GM12878 (cell line): Measurements from ENCODE around the gene GASK1B. TPM values are rescaled to one million over a fixed set of nuclear protein-coding genes. Genes with fewer than 3 reads are reported as not detected.

ENCODE experiments used
- BCL3 ChIP-seq: IDR thresholded peaks from 2 replicates; pipeline ENCODE4 v1.6.1; 2011; ENCODE audit warnings: borderline replicate concordance, low read depth, mild to moderate bottlenecking, moderate library complexity, low read length; ENCODE audit not compliant: insufficient read depth, poor library complexity, severe bottlenecking
- BCLAF1 ChIP-seq: fragments of 450-650 bp; IDR thresholded peaks from 2 replicates; pipeline ENCODE4 v1.6.1; 2017; ENCODE audit warnings: antibody characterized with exemption, mild to moderate bottlenecking, moderate library complexity
- BHLHE40 ChIP-seq, 2 experiments: fragments of 450-650 bp in 1 of 2; IDR thresholded peaks; 2 replicates each; pipeline ENCODE4 v1.6.1; 2011 to 2017; ENCODE audit warnings: low read depth in 2 of 2, borderline replicate concordance in 1 of 2, improper control_type of control experiment in 1 of 2, low read length in 1 of 2, mild to moderate bottlenecking in 1 of 2
- NFXL1 ChIP-seq: fragments of 450-650 bp; IDR thresholded peaks from 2 replicates; pipeline ENCODE4 v1.6.1; 2017; ENCODE audit warnings: antibody characterized with exemption, mild to moderate bottlenecking, borderline replicate concordance
- NFYB ChIP-seq: IDR thresholded peaks from 2 replicates; pipeline ENCODE4 v1.6.1; 2011; ENCODE audit warnings: low read depth, mild to moderate bottlenecking, low read length, improper control_type of control experiment, moderate library complexity; ENCODE audit not compliant: insufficient read depth
- PAX5 ChIP-seq: IDR thresholded peaks from 2 replicates; pipeline ENCODE4 v1.6.1; 2011; ENCODE audit warnings: low read depth, low read length, borderline replicate concordance
- POU2F2 ChIP-seq: IDR thresholded peaks from 3 replicates; pipeline ENCODE4 v1.6.1; 2011; ENCODE audit warnings: low read depth, mild to moderate bottlenecking, low read length, borderline replicate concordance
- TCF7 ChIP-seq: IDR thresholded peaks from 2 replicates; pipeline ENCODE4 v1.6.1; 2014; ENCODE audit warnings: antibody characterized with exemption, borderline replicate concordance
- YY1 ChIP-seq: IDR thresholded peaks from 2 replicates; pipeline ENCODE4 v1.6.1; 2011; ENCODE audit warnings: low read depth, mild to moderate bottlenecking, low read length
- ZNF384 ChIP-seq: IDR thresholded peaks from 2 replicates; pipeline ENCODE4 v1.6.1; 2012; ENCODE audit warnings: low read depth, mild to moderate bottlenecking, low read length, improper control_type of control experiment, borderline replicate concordance
- polyA plus RNA-seq, 11 experiments: library from polyadenylated mRNA; depleted of rRNA in 4 of 11; unstranded in 6 of 11; stranded (reverse) in 5 of 11; fragments of >200 nt; fragmentation: Nextera tagmentation in 4 of 11; fragmentation: Illumina TruSeq in 1 of 11; extraction: Ambion mirVana in 4 of 11; extraction: Trizol in 1 of 11; gene quantifications; 1 replicate in 1 of 11; 2 replicates in 10 of 11; pipeline versions ENCODE4 v1.2.1 to v1.2.3, GENCODE V29; 2011 to 2016; ENCODE audit warnings: inconsistent platforms in 2 of 11, missing spikeins in 2 of 11, low read depth in 1 of 11
- total RNA-seq, 4 experiments: library from RNA; depleted of rRNA in 3 of 4; stranded (reverse); fragments of >200 nt in 3 of 4; fragmentation: Illumina TruSeq in 1 of 4; extraction: Trizol in 1 of 4; gene quantifications; 2 replicates each; pipeline versions ENCODE4 v1.2.1 to v1.2.3, GENCODE V29; 2013 to 2021

Gene GASK1B
- total and polyA plus RNA-seq, 10 of the 15 experiments (the other 5 are each of a cell fraction or from before 2014, with no cell fraction given), result under 0.01 to 0.21 (median 0.07) TPM; not detected in 1

- TF ChIP-seq BCL3 (no peak), NFXL1 (no peak), POU2F2 (no peak), ZNF384 (no peak), BCLAF1 (no peak), YY1 (no peak), TCF7 (no peak), PAX5 (no peak), BHLHE40 (IDR thresholded peaks at IDR 0.05; ENCODE audit: borderline replicate concordance in 1 of 2, low read depth in 2 of 2, low read length in 1 of 2) (no peak), NFYB (no peak)
- TF ChIP-seq, all 136 proteins: peak for 0
Measured at GRCh38 chr4:158190718-158191117, 17.9 kb upstream of the GASK1B start (continued).
